NOMO-1 (cell line): ENCODE results near the gene MKS1.

ENCODE experiments used
- DNase-seq, 2 experiments: peaks; one replicate each; lab custom pipeline; 2025; ENCODE audit not compliant: unreplicated experiment in 2 of 2; lab: John Stamatoyannopoulos, UW

MKS1 gene

GRCh38 chr17:58170622-58171021, 48.4 kb downstream of the MKS1 start:
- no peak for DNase-seq

- DNase-seq = no peak
These were observed 52.4 kb downstream of the MKS1 start, which contains the start of gene OR4D2 for GRCh38 chr17:58166682-58167081. TSS of gene OR4D2 (plus strand) at chr17:58166982. CDS start at chr17:58169656, 2,674 bp downstream.

GRCh38 chr17:58165981-58166380, 53.1 kb downstream of the MKS1 start:
- no peak for DNase-seq

DNA sequence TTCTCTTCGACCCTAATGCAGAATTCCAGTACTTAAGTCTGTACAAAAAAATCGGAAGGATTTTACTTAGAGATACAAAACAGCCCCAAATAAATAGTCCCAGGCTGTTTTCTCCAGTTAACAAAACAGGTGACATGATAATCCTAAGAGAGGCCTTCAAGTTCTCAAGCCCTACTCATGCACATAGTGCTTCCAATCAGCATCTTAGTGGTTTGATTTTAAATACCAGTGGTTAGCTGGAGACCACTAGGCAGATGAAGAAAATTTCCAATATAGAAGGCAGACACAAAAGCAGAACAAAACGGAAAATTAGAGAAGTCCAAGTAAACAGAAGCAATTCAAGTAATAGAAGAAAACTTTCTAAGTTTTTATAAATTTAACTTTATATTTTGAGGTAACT, 57.5 kb downstream of the MKS1 start:
- no peak for DNase-seq

- no peak for DNase-seq
These were observed 60.9 kb downstream of the MKS1 start for GRCh38 chr17:58158181-58158580.

GRCh38 chr17:58156839-58157803, 61.9 kb downstream of the MKS1 start:
- DNase-seq = peak in 1 of 2 experiments; percentile 20
